CD4-positive, alpha-beta T cell treated with Interleukin-6 for 4 hours (primary cell): ENCODE results near the gene PIK3R5.
"Not testable (repeated sequence)": the region's sequence is repeated elsewhere in the genome, so short reads cannot be mapped to it uniquely, and the experiment has no call there.

ENCODE experiments used
- DNase-seq: peaks from one replicate; pipeline ENCODE4 v3.0.0-alpha.2; 2020; ENCODE audit warnings: mixed read lengths

Gene PIK3R5

DNA sequence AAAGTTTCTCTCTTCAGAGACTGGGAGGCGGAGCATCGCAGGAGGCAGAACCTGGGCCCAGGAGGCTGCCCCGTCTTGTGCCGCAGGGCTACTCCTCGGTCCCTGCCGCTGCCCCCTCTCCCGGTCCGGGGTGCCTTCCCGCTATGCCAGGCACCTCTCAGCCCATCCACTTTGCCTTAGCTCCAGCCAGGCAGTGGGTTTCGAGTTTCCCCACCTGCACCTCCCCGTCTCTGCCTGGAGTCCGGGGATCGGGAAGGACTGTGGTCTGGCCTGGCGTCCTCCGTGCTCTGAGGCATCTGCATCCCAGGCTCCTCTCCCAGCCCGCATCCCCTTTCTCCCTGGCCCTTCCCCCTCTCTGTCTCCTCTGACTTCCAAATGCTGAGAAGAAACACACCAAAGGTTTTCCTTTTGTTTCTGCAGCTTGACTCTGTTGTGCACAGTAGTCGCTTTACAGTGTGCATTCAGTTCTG is 71.3 kb downstream of the PIK3R5 start:
- no peak for DNase-seq

GRCh38 chr17:8893621-8894201 is 71.8 kb downstream of the PIK3R5 start:
- no peak for DNase-seq

- DNase-seq = no peak
Measured at GRCh38 chr17:8893059-8893458, 72.4 kb downstream of the PIK3R5 start.

DNA sequence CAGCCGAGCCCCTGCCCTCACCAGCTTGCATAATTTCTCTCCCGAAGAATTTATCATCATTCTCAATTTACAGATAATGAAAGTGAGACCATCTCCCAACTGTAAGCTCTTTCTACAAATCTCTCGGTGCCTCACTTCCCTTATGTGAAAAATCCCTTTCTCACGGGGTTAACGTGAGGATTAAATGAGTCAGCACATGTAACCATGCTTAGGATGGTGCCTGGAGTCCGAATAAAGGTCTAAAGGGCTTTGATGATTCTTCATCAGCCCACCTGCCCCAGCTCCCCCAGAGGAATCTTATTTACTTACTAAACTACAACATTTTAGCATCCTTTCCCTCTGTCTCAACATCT is 73.2 kb downstream of the PIK3R5 start:
- no peak for DNase-seq

GRCh38 chr17:8890671-8891070 is 74.8 kb downstream of the PIK3R5 start:
- no peak for DNase-seq

DNA sequence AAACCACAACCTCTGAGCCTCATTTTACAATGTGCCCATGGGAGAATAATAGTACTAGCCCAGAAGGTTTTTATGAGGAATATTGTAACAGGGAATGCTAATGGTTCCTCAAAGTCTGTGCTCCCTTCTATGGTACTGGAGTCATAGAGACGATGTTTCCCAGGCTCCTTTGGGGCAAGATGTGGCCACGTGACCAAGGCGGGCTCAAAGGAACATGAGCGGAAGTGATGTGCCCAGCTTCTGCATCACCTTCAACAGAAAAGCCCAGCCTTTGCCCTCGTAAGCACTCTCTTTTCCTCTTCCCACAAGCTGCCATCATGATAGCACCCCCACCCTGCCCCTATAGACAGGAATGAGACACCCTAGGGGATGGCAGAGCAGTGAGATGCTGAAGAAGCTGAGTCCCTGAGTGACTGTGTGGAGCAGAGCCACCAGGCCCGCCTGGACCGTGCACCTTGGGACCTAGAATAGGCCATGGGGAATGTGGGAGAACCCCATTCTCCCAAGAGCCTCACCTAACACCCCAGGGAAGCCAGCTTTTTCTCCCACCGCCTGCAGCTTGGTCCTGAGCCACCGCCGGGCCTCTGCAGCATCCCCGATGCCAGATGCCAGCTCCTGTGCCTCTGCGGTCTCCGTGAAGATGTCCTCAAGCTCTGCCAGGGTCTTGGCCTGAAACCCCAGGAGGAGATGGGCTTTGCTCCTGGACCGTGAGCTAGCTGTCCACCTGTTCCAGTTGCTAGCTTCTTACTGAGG is 75.9 kb downstream of the PIK3R5 start:
- DNase-seq = no peak

- DNase-seq = no peak
Measured at GRCh38 chr17:8888704-8889302, 76.7 kb downstream of the PIK3R5 start.

GRCh38 chr17:8887834-8888703 is 77.4 kb downstream of the PIK3R5 start:
- no peak for DNase-seq

- no peak for DNase-seq
Measured at GRCh38 chr17:8887301-8887700, 78.2 kb downstream of the PIK3R5 start.

GRCh38 chr17:8885967-8886684 is 79.4 kb downstream of the PIK3R5 start:
- DNase-seq = no peak

GRCh38 chr17:8885163-8885966 is 80.1 kb downstream of the PIK3R5 start:
- DNase-seq = not testable (repeated sequence)

GRCh38 chr17:8884336-8884990 is 81.0 kb downstream of the PIK3R5 start:
- DNase-seq = no peak

GRCh38 chr17:8883353-8883752 is 82.2 kb downstream of the PIK3R5 start:
- DNase-seq = no peak

DNA sequence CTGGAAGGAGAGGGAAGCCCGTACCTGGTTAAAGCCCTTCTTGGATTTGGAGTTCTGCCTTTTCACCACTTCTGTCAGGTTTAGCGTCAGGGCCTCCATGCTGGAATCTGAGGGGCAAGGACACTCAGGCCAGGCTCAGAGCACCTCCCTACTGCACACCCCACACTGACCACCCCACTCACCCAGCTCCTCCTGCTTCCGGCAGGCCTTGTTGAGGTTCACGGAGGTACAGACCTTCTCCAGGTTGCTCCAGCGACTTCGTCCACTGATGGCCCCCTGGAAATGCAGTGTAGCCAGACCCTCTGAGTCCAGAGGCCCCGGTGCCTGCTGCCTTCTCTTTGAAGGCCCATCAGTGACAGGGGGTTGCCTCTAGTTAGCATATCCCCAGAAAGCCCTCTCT is 83.9 kb downstream of the PIK3R5 start:
- no peak for DNase-seq

DNA sequence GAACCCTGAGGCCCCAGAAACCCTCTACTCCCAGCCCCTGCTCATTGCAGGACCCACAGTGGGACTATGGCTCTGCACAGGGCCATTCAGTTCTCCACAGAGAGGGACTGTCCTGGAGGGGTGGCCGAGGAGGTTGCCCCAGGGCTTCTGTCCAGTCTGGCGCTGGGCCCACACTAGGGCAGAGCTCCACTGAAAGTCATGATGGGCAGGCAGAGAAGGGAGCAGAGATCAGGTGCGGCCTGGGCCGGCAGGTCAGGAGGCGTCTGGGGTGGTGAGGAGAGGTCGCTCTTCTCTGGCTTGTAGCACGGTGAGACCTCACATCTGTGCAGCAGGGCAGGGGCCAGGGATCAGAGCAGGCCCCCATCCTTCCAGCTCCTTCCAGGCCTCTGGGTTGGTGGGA is 85.0 kb downstream of the PIK3R5 start:
- DNase-seq = no peak

GRCh38 chr17:8879410-8879809 is 86.1 kb downstream of the PIK3R5 start:
- DNase-seq = no peak

- DNase-seq = no peak
Measured at GRCh38 chr17:8877984-8878383, 87.5 kb downstream of the PIK3R5 start.

DNA sequence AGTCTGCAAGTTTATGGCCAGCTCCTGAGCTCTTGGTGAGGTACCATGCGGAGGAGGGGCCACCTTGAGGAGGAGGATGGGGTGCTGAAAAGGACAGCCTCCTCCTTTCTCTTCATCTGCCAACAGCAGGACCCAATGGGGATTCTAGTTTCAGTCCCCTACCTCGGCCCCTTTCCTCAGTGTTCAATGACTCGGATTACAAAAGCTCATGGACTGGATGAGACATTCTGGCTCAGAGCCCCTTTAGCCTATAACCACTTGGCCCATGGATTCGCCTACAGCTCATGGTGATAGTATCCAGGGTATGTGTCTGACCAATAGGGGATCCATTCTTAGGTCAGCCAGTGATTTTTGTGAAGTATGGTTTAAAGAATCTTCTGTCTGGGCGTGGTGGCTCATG is 89.5 kb downstream of the PIK3R5 start:
- no peak for DNase-seq

DNA sequence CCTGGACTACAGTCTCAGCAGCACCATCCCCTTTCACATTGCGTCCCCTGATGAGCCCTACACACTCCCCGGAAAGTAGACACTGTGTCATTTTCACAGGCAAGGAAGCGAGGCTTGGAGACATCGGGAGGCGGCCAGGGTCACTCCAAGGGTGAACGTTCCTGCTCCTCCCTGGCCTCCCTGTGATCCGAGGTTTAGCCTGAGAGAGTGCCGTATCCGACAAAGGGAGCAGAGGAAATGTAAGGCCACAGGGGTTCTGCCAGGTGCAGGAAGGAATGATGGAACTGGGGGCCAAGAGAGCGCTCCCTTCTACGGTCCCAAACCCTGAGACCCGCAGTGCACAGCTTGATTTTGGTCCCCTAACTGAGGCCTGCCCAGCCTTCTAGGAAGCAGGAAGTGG is 90.1 kb downstream of the PIK3R5 start:
- DNase-seq = no peak

DNA sequence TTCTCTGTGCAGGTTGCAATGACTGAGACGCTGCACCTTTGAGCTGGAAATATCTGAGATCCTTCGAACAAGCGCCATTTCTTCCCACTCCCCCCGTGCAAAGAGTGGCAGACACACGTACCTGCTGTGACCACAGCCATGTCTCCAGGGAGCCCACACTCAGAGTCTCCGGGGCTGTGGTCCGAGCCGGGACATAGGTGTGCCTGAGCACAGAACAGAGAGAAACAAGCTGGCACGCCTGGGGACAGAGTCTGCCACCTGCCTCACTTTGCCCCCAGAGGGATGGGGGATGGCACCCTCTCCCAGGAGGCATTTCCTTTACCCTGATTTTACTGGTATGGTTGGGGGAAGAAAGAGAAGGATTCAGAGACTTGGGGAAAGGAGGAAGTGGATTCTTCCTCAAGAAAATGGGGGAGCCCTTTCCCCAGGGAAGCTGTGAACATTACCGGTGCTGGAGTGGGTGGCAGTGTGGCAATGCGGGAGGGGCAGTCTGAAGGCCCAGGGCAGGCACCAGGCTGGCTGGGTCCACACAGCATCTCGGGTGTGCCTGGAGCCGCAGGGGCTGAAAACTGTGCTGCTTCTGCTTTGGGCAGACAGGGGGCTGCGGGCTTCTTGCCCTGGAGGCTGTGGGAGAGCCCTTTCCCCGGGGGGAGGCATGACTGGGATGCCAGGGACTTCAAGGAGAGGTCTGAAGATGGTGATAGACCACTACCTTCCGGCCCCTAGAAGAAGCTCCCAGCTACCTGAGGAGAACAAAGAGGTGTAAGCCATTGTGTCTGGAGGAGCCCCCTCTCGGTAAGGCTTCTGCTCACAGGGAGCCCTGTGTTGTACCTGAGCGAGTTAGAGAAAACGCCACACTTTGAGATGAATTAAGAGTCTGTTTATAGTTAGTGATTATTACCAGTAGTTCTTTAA is 91.4 kb downstream of the PIK3R5 start:
- no peak for DNase-seq
